ENCODE data around the gene PRPF19.

The PRPF19 gene

GRCh38 chr11:60945295-60945667 is 38.9 kb upstream of the PRPF19 start:
- H3K27ac ChIP-seq (ENCODE audit: low read depth, low read length) = no peak overlapping the region
- no peak overlapping the region for H3K9ac ChIP-seq (ENCODE audit: low read length)
- no peaks in the 10 kb centered on the region for H3K27me3 ChIP-seq (ENCODE audit: control insufficient read depth, insufficient read depth, low read length)
- peaks cover 3% of the 10 kb centered on the region for H3K36me3 ChIP-seq (ENCODE audit: control insufficient read depth, insufficient read depth, low read length)
- no peak overlapping the region for H3K4me3 ChIP-seq (ENCODE audit: low read length)
- H3K4me1 ChIP-seq (ENCODE audit: control insufficient read depth, insufficient read depth, low read length) = no peaks in the 10 kb centered on the region

GRCh38 chr11:60944490-60945294 is 38.3 kb upstream of the PRPF19 start:
- Histone ChIP-seq H3K36me3 (ENCODE audit: control insufficient read depth, insufficient read depth, low read length) (peaks cover 6% of the 10 kb centered on the region), H3K27ac (ENCODE audit: low read depth, low read length) (no peak overlapping the region), H3K27me3 (ENCODE audit: control insufficient read depth, insufficient read depth, low read length) (no peaks in the 10 kb centered on the region), H3K4me1 (ENCODE audit: control insufficient read depth, insufficient read depth, low read length) (no peaks in the 10 kb centered on the region), H3K9ac (ENCODE audit: low read length) (no peak overlapping the region), H3K4me3 (ENCODE audit: low read length) (no peak overlapping the region)

- Histone ChIP-seq H3K27me3 (ENCODE audit: control insufficient read depth, insufficient read depth, low read length) (no peaks in the 10 kb centered on the region), H3K27ac (ENCODE audit: low read depth, low read length) (no peak overlapping the region), H3K4me1 (ENCODE audit: control insufficient read depth, insufficient read depth, low read length) (no peaks in the 10 kb centered on the region), H3K4me3 (ENCODE audit: low read length) (no peak overlapping the region), H3K36me3 (ENCODE audit: control insufficient read depth, insufficient read depth, low read length) (peaks cover 10% of the 10 kb centered on the region), H3K9ac (ENCODE audit: low read length) (no peak overlapping the region)
These were observed 36.7 kb upstream of the PRPF19 start for GRCh38 chr11:60942970-60943565.

GRCh38 chr11:60942219-60942618 is 35.8 kb upstream of the PRPF19 start:
- Histone ChIP-seq H3K9ac (ENCODE audit: low read length) (no peak overlapping the region), H3K4me3 (ENCODE audit: low read length) (no peak overlapping the region), H3K4me1 (ENCODE audit: control insufficient read depth, insufficient read depth, low read length) (no peaks in the 10 kb centered on the region), H3K36me3 (ENCODE audit: control insufficient read depth, insufficient read depth, low read length) (peaks cover 10% of the 10 kb centered on the region), H3K27me3 (ENCODE audit: control insufficient read depth, insufficient read depth, low read length) (no peaks in the 10 kb centered on the region), H3K27ac (ENCODE audit: low read depth, low read length) (no peak overlapping the region)

- no peak overlapping the region for H3K27ac ChIP-seq (ENCODE audit: low read depth, low read length)
- no peak overlapping the region for H3K4me3 ChIP-seq (ENCODE audit: low read length)
- H3K9ac ChIP-seq (ENCODE audit: low read length) = no peak overlapping the region
- peaks cover 10% of the 10 kb centered on the region for H3K36me3 ChIP-seq (ENCODE audit: control insufficient read depth, insufficient read depth, low read length)
- H3K4me1 ChIP-seq (ENCODE audit: control insufficient read depth, insufficient read depth, low read length) = no peaks in the 10 kb centered on the region
- no peaks in the 10 kb centered on the region for H3K27me3 ChIP-seq (ENCODE audit: control insufficient read depth, insufficient read depth, low read length)
These were observed 35.2 kb upstream of the PRPF19 start for GRCh38 chr11:60941371-60942119.

- Histone ChIP-seq H3K36me3 (ENCODE audit: control insufficient read depth, insufficient read depth, low read length) (peaks cover 10% of the 10 kb centered on the region), H3K4me3 (ENCODE audit: low read length) (no peak overlapping the region), H3K27me3 (ENCODE audit: control insufficient read depth, insufficient read depth, low read length) (no peaks in the 10 kb centered on the region), H3K9ac (ENCODE audit: low read length) (no peak overlapping the region), H3K27ac (ENCODE audit: low read depth, low read length) (no peak overlapping the region), H3K4me1 (ENCODE audit: control insufficient read depth, insufficient read depth, low read length) (no peaks in the 10 kb centered on the region)
These were observed 33.5 kb upstream of the PRPF19 start for GRCh38 chr11:60939855-60940254.

GRCh38 chr11:60939301-60939700 is 32.9 kb upstream of the PRPF19 start:
- H3K36me3 ChIP-seq (ENCODE audit: control insufficient read depth, insufficient read depth, low read length) = peaks cover 10% of the 10 kb centered on the region
- H3K27me3 ChIP-seq (ENCODE audit: control insufficient read depth, insufficient read depth, low read length) = no peaks in the 10 kb centered on the region
- no peaks in the 10 kb centered on the region for H3K4me1 ChIP-seq (ENCODE audit: control insufficient read depth, insufficient read depth, low read length)
- H3K4me3 ChIP-seq (ENCODE audit: low read length) = no peak overlapping the region
- H3K9ac ChIP-seq (ENCODE audit: low read length) = no peak overlapping the region
- H3K27ac ChIP-seq (ENCODE audit: low read depth, low read length) = no peak overlapping the region

- Histone ChIP-seq H3K4me1 (ENCODE audit: control insufficient read depth, insufficient read depth, low read length) (no peaks in the 10 kb centered on the region), H3K27ac (ENCODE audit: low read depth, low read length) (no peak overlapping the region), H3K9ac (ENCODE audit: low read length) (no peak overlapping the region), H3K4me3 (ENCODE audit: low read length) (no peak overlapping the region), H3K36me3 (ENCODE audit: control insufficient read depth, insufficient read depth, low read length) (peaks cover 10% of the 10 kb centered on the region), H3K27me3 (ENCODE audit: control insufficient read depth, insufficient read depth, low read length) (no peaks in the 10 kb centered on the region)
These were observed 32.1 kb upstream of the PRPF19 start for GRCh38 chr11:60938500-60938899.

- Histone ChIP-seq H3K4me1 (ENCODE audit: control insufficient read depth, insufficient read depth, low read length) (no peaks in the 10 kb centered on the region), H3K9ac (ENCODE audit: low read length) (no peak overlapping the region), H3K27me3 (ENCODE audit: control insufficient read depth, insufficient read depth, low read length) (no peaks in the 10 kb centered on the region), H3K36me3 (ENCODE audit: control insufficient read depth, insufficient read depth, low read length) (peaks cover 10% of the 10 kb centered on the region), H3K27ac (ENCODE audit: low read depth, low read length) (no peak overlapping the region), H3K4me3 (ENCODE audit: low read length) (no peak overlapping the region)
These were observed 31.4 kb upstream of the PRPF19 start for GRCh38 chr11:60937811-60938210.

- Histone ChIP-seq H3K27me3 (ENCODE audit: control insufficient read depth, insufficient read depth, low read length) (no peaks in the 10 kb centered on the region), H3K4me1 (ENCODE audit: control insufficient read depth, insufficient read depth, low read length) (no peaks in the 10 kb centered on the region), H3K9ac (ENCODE audit: low read length) (no peak overlapping the region), H3K27ac (ENCODE audit: low read depth, low read length) (no peak overlapping the region), H3K36me3 (ENCODE audit: control insufficient read depth, insufficient read depth, low read length) (peaks cover 10% of the 10 kb centered on the region), H3K4me3 (ENCODE audit: low read length) (no peak overlapping the region)
These were observed 30.8 kb upstream of the PRPF19 start for GRCh38 chr11:60937144-60937527.

GRCh38 chr11:60936467-60937143 is 30.2 kb upstream of the PRPF19 start:
- Histone ChIP-seq H3K9ac (ENCODE audit: low read length) (no peak overlapping the region), H3K4me3 (ENCODE audit: low read length) (no peak overlapping the region), H3K27me3 (ENCODE audit: control insufficient read depth, insufficient read depth, low read length) (no peaks in the 10 kb centered on the region), H3K4me1 (ENCODE audit: control insufficient read depth, insufficient read depth, low read length) (no peaks in the 10 kb centered on the region), H3K36me3 (ENCODE audit: control insufficient read depth, insufficient read depth, low read length) (peaks cover 10% of the 10 kb centered on the region), H3K27ac (ENCODE audit: low read depth, low read length) (no peak overlapping the region)

GRCh38 chr11:60935676-60936442 is 29.5 kb upstream of the PRPF19 start:
- Histone ChIP-seq H3K4me1 (ENCODE audit: control insufficient read depth, insufficient read depth, low read length) (no peaks in the 10 kb centered on the region), H3K9ac (ENCODE audit: low read length) (no peak overlapping the region), H3K4me3 (ENCODE audit: low read length) (no peak overlapping the region), H3K27me3 (ENCODE audit: control insufficient read depth, insufficient read depth, low read length) (no peaks in the 10 kb centered on the region), H3K27ac (ENCODE audit: low read depth, low read length) (no peak overlapping the region), H3K36me3 (ENCODE audit: control insufficient read depth, insufficient read depth, low read length) (peaks cover 7% of the 10 kb centered on the region)
